NB4 (cell line): Measurements from ENCODE around the gene MACROD2.
"Not testable (repeated sequence)": the region's sequence is repeated elsewhere in the genome, so short reads cannot be mapped to it uniquely, and the experiment has no call there.

Experiments used
- DNase-seq: peaks from one replicate; pipeline ENCODE4 v3.0.0; 2010; ENCODE audit warnings: low read depth
- H3K4me3 ChIP-seq: one replicate; pipeline ENCODE4 v1.5.1; 2011; ENCODE audit warnings: mild to moderate bottlenecking, low read depth, low read length, moderate library complexity
- MYC ChIP-seq: IDR thresholded peaks from 2 replicates; pipeline ENCODE4 v1.6.1; 2011; ENCODE audit warnings: low read depth, low read length
- POLR2A ChIP-seq: IDR thresholded peaks from 2 replicates; pipeline ENCODE4 v1.6.1; 2011; ENCODE audit warnings: mild to moderate bottlenecking; ENCODE audit not compliant: insufficient read length; ENCODE audit errors: extremely low read depth
- TF ChIP-seq, protein P1 (sequence below): IDR thresholded peaks from one replicate; pipeline ENCODE4 v1.5.1; 2012; ENCODE audit warnings: low read depth, low read length
- TF ChIP-seq, protein P2 (sequence below): IDR thresholded peaks from 2 replicates; pipeline ENCODE4 v1.6.1; 2011; ENCODE audit warnings: low read depth, low read length

The MACROD2 gene

DNA sequence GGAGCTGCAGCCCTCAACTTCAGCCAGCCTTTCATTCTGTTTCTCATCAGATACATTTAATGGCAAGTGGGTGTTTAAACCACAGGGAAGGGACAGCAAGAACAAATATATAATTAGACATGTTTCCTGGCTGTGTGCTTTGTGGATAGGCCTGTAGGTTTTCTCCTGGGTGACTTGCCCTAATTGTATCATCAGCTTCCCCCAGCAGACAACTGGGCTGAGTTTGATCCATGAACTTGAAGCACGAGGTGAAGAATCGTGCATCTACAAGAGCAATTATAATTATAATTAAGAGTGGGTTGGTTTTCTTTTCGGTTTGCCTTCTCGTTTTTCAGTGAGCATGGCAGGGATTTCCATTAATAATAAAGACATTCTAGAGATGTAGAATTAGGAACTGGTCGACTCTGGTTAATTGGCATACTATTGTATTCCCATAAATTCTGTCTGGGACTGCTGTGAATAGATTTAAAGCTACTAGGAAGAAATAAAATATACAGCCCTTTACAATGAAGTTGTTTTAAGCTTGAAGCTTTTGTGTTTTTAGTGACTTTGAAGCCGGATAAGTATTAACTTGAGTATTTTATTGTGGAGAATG, 1525.7 kb downstream of the MACROD2 start:
- DNase-seq = no peak
- TF ChIP-seq MYC (no peak), POLR2A (no peak)
- no peak overlapping the region for H3K4me3 ChIP-seq

- no peak for DNase-seq
- no peak overlapping the region for H3K4me3 ChIP-seq
- TF ChIP-seq MYC (no peak), POLR2A (no peak)
- TF ChIP-seq, protein P1, sequence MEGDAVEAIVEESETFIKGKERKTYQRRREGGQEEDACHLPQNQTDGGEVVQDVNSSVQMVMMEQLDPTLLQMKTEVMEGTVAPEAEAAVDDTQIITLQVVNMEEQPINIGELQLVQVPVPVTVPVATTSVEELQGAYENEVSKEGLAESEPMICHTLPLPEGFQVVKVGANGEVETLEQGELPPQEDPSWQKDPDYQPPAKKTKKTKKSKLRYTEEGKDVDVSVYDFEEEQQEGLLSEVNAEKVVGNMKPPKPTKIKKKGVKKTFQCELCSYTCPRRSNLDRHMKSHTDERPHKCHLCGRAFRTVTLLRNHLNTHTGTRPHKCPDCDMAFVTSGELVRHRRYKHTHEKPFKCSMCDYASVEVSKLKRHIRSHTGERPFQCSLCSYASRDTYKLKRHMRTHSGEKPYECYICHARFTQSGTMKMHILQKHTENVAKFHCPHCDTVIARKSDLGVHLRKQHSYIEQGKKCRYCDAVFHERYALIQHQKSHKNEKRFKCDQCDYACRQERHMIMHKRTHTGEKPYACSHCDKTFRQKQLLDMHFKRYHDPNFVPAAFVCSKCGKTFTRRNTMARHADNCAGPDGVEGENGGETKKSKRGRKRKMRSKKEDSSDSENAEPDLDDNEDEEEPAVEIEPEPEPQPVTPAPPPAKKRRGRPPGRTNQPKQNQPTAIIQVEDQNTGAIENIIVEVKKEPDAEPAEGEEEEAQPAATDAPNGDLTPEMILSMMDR = no peak
Observed at GRCh38 chr20:15523400-15523799, 1528.1 kb downstream of the MACROD2 start.

GRCh38 chr20:15528391-15529111, 1533.2 kb downstream of the MACROD2 start:
- H3K4me3 ChIP-seq = no peak overlapping the region
- DNase-seq = no peak
- TF ChIP-seq MYC = no peak
- TF ChIP-seq, protein P2, sequence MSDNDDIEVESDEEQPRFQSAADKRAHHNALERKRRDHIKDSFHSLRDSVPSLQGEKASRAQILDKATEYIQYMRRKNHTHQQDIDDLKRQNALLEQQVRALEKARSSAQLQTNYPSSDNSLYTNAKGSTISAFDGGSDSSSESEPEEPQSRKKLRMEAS = no peak

GRCh38 chr20:15535863-15536262, 1540.5 kb downstream of the MACROD2 start:
- TF ChIP-seq, protein P1 = no peak
- TF ChIP-seq MYC = no peak
- TF ChIP-seq, protein P2 = no peak
- no peak for TF ChIP-seq POLR2A
- DNase-seq = no peak
- no peak overlapping the region for H3K4me3 ChIP-seq

DNA sequence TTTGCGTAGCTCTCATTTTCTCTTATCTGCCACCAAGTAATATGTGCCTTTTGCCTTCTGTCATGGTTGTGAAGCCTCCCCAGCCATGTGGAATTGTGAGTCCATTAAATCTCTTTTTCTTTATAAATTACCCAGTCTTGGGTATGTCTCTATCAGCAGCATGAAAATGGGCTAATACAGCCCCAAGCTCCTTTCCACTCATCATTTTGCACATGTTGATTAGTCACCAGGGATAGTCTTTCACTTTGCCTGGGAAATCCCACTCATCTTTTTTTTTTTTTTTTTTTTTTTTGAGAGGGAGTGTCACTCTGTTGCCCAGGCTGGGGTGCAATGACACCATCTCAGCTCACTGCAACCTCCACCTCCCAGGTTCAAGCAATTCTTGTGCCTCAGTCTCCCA, 1541.9 kb downstream of the MACROD2 start:
- DNase-seq, H3K4me3 ChIP-seq: not testable (repeated sequence)

GRCh38 chr20:15542655-15543054, 1547.3 kb downstream of the MACROD2 start:
- no peak overlapping the region for H3K4me3 ChIP-seq
- no peak for DNase-seq
- TF ChIP-seq, protein P1 = no peak
- TF ChIP-seq, protein P2 = no peak
- TF ChIP-seq POLR2A (no peak), MYC (no peak)

- TF ChIP-seq, protein P1 = no peak
- TF ChIP-seq MYC (no peak), POLR2A (no peak)
- TF ChIP-seq, protein P2 = no peak
- H3K4me3 ChIP-seq = no peak overlapping the region
- no peak for DNase-seq
Observed at GRCh38 chr20:15544742-15545141, 1549.4 kb downstream of the MACROD2 start.
